Measurements from ENCODE around the gene CEP85.

Gene CEP85

GRCh38 chr1:26233903-26234643 lies at the start of gene CEP85:
CEP85 (plus strand) TSS chr1:26234200; CDS start chr1:26239784, 5,584 bp downstream.
- Histone ChIP-seq H3K4me3 (peak within 1 kb of the TSS; percentile 63 to 92 (median 80)), H3K36me3 (peaks cover 0 to 27% (median 6%) of the 10 kb centered on the region in 11 experiments; a peak in 7 of 22 replicates), H4K20me1 (peaks cover 0 to 33% (median 9%) of the 10 kb centered on the region in 11 experiments; a peak in 6 of 22 replicates), H3K27ac (peak within 1 kb of the TSS; percentile 37 to 88 (median 85); a peak in 21 of 22 replicates), H3K4me2 (peak within 1 kb of the TSS; percentile 74 to 90 (median 81)), H3K9ac (peak within 1 kb of the TSS; percentile 83 to 92 (median 87)), H3K9me3 (replicated peaks in 1 of 11) (peaks cover 0 to 10% (median 0%) of the 10 kb centered on the region in 11 experiments; a peak in 2 of 22 replicates), H3K4me1 (peaks cover 28 to 45% (median 37%) of the 10 kb centered on the region in 10 experiments), H3K27me3 (no peaks in the 10 kb centered on the region)
- TF ChIP-seq Cebpa-rat (IDR thresholded peaks at IDR 0.05), result no peak

GRCh38 chr1:26184883-26185282 lies 49.1 kb upstream of the CEP85 start:
- Histone ChIP-seq H3K9me3 (replicated peaks in 1 of 11) (no peaks in the 10 kb centered on the region), H4K20me1 (no peaks in the 10 kb centered on the region; a peak in 1 of 22 replicates), H3K27me3 (no peaks in the 10 kb centered on the region), H3K27ac (no peak overlapping the region), H3K4me3 (no peak overlapping the region), H3K9ac (no peak overlapping the region), H3K4me1 (no peaks in the 10 kb centered on the region), H3K4me2 (no peak overlapping the region), H3K36me3 (no peaks in the 10 kb centered on the region)
- TF ChIP-seq Cebpa-rat (IDR thresholded peaks at IDR 0.05), result no peak

GRCh38 chr1:26187882-26188281 lies 46.1 kb upstream of the CEP85 start:
- no peak for TF ChIP-seq Cebpa-rat (IDR thresholded peaks at IDR 0.05)
- no peak overlapping the region for H3K27ac ChIP-seq
- H3K9ac ChIP-seq, result no peak overlapping the region
- no peak overlapping the region for H3K4me3 ChIP-seq
- H3K27me3 ChIP-seq, result no peaks in the 10 kb centered on the region
- H3K4me2 ChIP-seq, result no peak overlapping the region
- peaks cover 0 to 13% (median 11%) of the 10 kb centered on the region in 10 experiments; a peak in 13 of 20 replicates for H3K4me1 ChIP-seq
- no peaks in the 10 kb centered on the region; a peak in 1 of 22 replicates for H4K20me1 ChIP-seq
- H3K36me3 ChIP-seq, result no peaks in the 10 kb centered on the region
- no peaks in the 10 kb centered on the region for H3K9me3 ChIP-seq (replicated peaks in 1 of 11)

- H4K20me1 ChIP-seq, result no peaks in the 10 kb centered on the region; a peak in 1 of 22 replicates
- no peak overlapping the region for H3K9ac ChIP-seq
- H3K27me3 ChIP-seq, result no peaks in the 10 kb centered on the region
- H3K27ac ChIP-seq, result no peak overlapping the region
- no peaks in the 10 kb centered on the region for H3K36me3 ChIP-seq
- no peak for TF ChIP-seq Cebpa-rat (IDR thresholded peaks at IDR 0.05)
- H3K4me1 ChIP-seq, result peaks cover 0 to 13% (median 11%) of the 10 kb centered on the region in 10 experiments; a peak in 13 of 20 replicates
- no peaks in the 10 kb centered on the region for H3K9me3 ChIP-seq (replicated peaks in 1 of 11)
- H3K4me2 ChIP-seq, result no peak overlapping the region
- H3K4me3 ChIP-seq, result no peak overlapping the region
Measured at GRCh38 chr1:26188477-26188876, 45.5 kb upstream of the CEP85 start.

GRCh38 chr1:26189331-26189730 lies 44.7 kb upstream of the CEP85 start:
- H3K4me1 ChIP-seq, result peaks cover 0 to 13% (median 11%) of the 10 kb centered on the region in 10 experiments; a peak in 13 of 20 replicates
- no peaks in the 10 kb centered on the region; a peak in 1 of 22 replicates for H4K20me1 ChIP-seq
- H3K36me3 ChIP-seq, result no peaks in the 10 kb centered on the region
- H3K4me2 ChIP-seq, result no peak overlapping the region
- H3K9me3 ChIP-seq (replicated peaks in 1 of 11), result no peaks in the 10 kb centered on the region
- TF ChIP-seq Cebpa-rat (IDR thresholded peaks at IDR 0.05), result no peak
- no peak overlapping the region for H3K9ac ChIP-seq
- no peak overlapping the region for H3K4me3 ChIP-seq
- H3K27ac ChIP-seq, result no peak overlapping the region
- H3K27me3 ChIP-seq, result no peaks in the 10 kb centered on the region

- Histone ChIP-seq H3K9me3 (replicated peaks in 1 of 11) (no peaks in the 10 kb centered on the region), H4K20me1 (no peaks in the 10 kb centered on the region; a peak in 1 of 22 replicates), H3K27ac (no peak overlapping the region), H3K9ac (no peak overlapping the region), H3K4me1 (peaks cover 0 to 13% (median 11%) of the 10 kb centered on the region in 10 experiments; a peak in 13 of 20 replicates), H3K4me2 (no peak overlapping the region), H3K4me3 (no peak overlapping the region), H3K27me3 (no peaks in the 10 kb centered on the region), H3K36me3 (no peaks in the 10 kb centered on the region)
- TF ChIP-seq Cebpa-rat (IDR thresholded peaks at IDR 0.05), result no peak
Measured at GRCh38 chr1:26189751-26190275, 44.2 kb upstream of the CEP85 start.

GRCh38 chr1:26190373-26190987 lies 43.5 kb upstream of the CEP85 start, which contains the start of gene CATSPER4:
CATSPER4 (plus strand) TSS chr1:26190602; CDS start chr1:26190628, 26 bp downstream.
- peak within 1 kb of the TSS in 7 of 11 experiments; percentile 16 to 68 (median 52); a peak in 11 of 22 replicates for H3K4me2 ChIP-seq

GRCh38 chr1:26191739-26192138 lies 42.3 kb upstream of the CEP85 start:
- Histone ChIP-seq H3K4me2 (peak overlapping the region in 7 of 11 experiments; percentile 16 to 68 (median 52); a peak in 13 of 22 replicates), H3K27me3 (no peaks in the 10 kb centered on the region), H4K20me1 (no peaks in the 10 kb centered on the region; a peak in 1 of 22 replicates), H3K4me3 (no peak overlapping the region), H3K9ac (no peak overlapping the region), H3K27ac (no peak overlapping the region), H3K4me1 (peaks cover 0 to 13% (median 11%) of the 10 kb centered on the region in 10 experiments; a peak in 13 of 20 replicates), H3K9me3 (replicated peaks in 1 of 11) (no peaks in the 10 kb centered on the region), H3K36me3 (no peaks in the 10 kb centered on the region)
- TF ChIP-seq Cebpa-rat (IDR thresholded peaks at IDR 0.05), result no peak

More at GRCh38 chr1:26190373-26190987, 43.5 kb upstream of the CEP85 start, which contains the start of gene CATSPER4:
- no peaks in the 10 kb centered on the region for H3K27me3 ChIP-seq
- H3K36me3 ChIP-seq, result no peaks in the 10 kb centered on the region
- no peaks in the 10 kb centered on the region; a peak in 1 of 22 replicates for H4K20me1 ChIP-seq
- no peak for TF ChIP-seq Cebpa-rat (IDR thresholded peaks at IDR 0.05)
- no peaks in the 10 kb centered on the region for H3K9me3 ChIP-seq (replicated peaks in 1 of 11)
- H3K4me3 ChIP-seq, result no peak within 1 kb of the TSS
- peaks cover 0 to 13% (median 11%) of the 10 kb centered on the region in 10 experiments; a peak in 13 of 20 replicates for H3K4me1 ChIP-seq
- no peak within 1 kb of the TSS for H3K9ac ChIP-seq
- no peak within 1 kb of the TSS for H3K27ac ChIP-seq

- Histone ChIP-seq H3K36me3 (no peaks in the 10 kb centered on the region), H3K9me3 (replicated peaks in 1 of 11) (no peaks in the 10 kb centered on the region), H3K27me3 (no peaks in the 10 kb centered on the region), H4K20me1 (no peaks in the 10 kb centered on the region), H3K9ac (no peak overlapping the region), H3K4me1 (peaks cover 0 to 13% (median 11%) of the 10 kb centered on the region in 10 experiments; a peak in 13 of 20 replicates), H3K27ac (no peak overlapping the region), H3K4me3 (no peak overlapping the region), H3K4me2 (no peak overlapping the region)
- TF ChIP-seq Cebpa-rat (IDR thresholded peaks at IDR 0.05), result no peak
Measured at GRCh38 chr1:26195805-26196204, 38.2 kb upstream of the CEP85 start.
